BLaER1 treated with 17β-estradiol and CSF1 and Interleukin-3, amounts not matched to agents 10 nM and 100 nM (cell line): ENCODE measurements around the gene PRM1.

Experiments
- H3K27ac ChIP-seq, 11 experiments: shearing (Covaris generic); formaldehyde crosslinking; 2 replicates each; pipeline ENCODE4 v1.8.1; 2022
- H3K27me3 ChIP-seq, 11 experiments: shearing (Covaris generic); formaldehyde crosslinking; 2 replicates each; pipeline ENCODE4 v1.8.1; 2022
- H3K36me3 ChIP-seq, 11 experiments: shearing (Covaris generic); formaldehyde crosslinking; 2 replicates each; pipeline ENCODE4 v1.8.1; 2022
- H3K4me1 ChIP-seq, 10 experiments: shearing (Covaris generic); formaldehyde crosslinking; 2 replicates each; pipeline ENCODE4 v1.8.1; 2022
- H3K4me2 ChIP-seq, 11 experiments: shearing (Covaris generic); formaldehyde crosslinking; 2 replicates each; pipeline ENCODE4 v1.8.1; 2022
- H3K4me3 ChIP-seq, 10 experiments: shearing (Covaris generic); formaldehyde crosslinking; 2 replicates each; pipeline ENCODE4 v1.8.1; 2022
- H3K9ac ChIP-seq, 11 experiments: shearing (Covaris generic); formaldehyde crosslinking; 2 replicates each; pipeline ENCODE4 v1.8.1; 2022
- H3K9me3 ChIP-seq, 11 experiments: shearing (Covaris generic); formaldehyde crosslinking; replicated peaks in 1 of 11; 2 replicates each; pipeline ENCODE4 v1.8.1; 2022
- H4K20me1 ChIP-seq, 11 experiments: shearing (Covaris generic); formaldehyde crosslinking; 2 replicates each; pipeline ENCODE4 v1.8.1; 2022
- Cebpa-rat ChIP-seq, 11 experiments: shearing (Covaris generic); IDR thresholded peaks; 2 replicates each; pipeline ENCODE4 v1.8.1; 2022

The PRM1 gene

DNA sequence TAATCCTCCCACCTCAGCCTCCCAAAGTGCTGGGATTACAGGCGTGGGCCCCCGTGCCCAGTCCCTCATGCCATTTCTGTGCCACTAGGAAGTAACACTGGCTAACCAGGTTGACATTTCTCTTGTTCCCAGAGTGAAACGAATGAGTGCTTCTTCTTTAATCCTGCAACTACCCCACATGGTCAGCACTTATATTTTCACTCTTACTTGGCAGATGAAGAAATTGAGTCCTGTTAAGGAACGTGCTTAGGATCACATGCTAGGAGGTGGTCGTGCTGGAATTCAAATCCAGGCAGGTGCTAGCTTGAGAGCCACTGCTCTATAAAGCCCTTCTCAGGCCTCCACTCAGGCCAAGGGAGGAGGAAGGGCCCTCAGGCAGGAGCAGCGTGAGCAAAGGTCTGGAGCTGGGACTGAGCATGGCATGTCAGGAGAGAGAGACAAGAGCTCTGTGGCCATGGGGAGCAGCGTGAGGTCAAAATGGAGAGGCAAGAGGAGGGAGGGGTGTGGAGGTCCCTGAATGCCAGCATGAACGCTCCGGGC lies 45.7 kb upstream of the PRM1 start:
- Histone ChIP-seq H3K9ac (peak overlapping the region in 10 of 11 experiments; percentile 17 to 88 (median 74); a peak in 17 of 22 replicates), H3K9me3 (peaks cover 0 to 4% (median 0%) of the 10 kb centered on the region in 11 experiments; a peak in 1 of 22 replicates), H3K27me3 (no peaks in the 10 kb centered on the region), H3K4me3 (peak overlapping the region in 8 of 10 experiments; percentile 19 to 48 (median 40); a peak in 14 of 20 replicates), H3K27ac (peak overlapping the region in 10 of 11 experiments; percentile 49 to 99 (median 92); a peak in 19 of 22 replicates), H3K36me3 (no peaks in the 10 kb centered on the region), H4K20me1 (no peaks in the 10 kb centered on the region), H3K4me2 (peak overlapping the region; percentile 77 to 94 (median 90)), H3K4me1 (peaks cover 55 to 88% (median 81%) of the 10 kb centered on the region in 10 experiments)
- TF ChIP-seq Cebpa-rat (IDR thresholded peaks at IDR 0.05) = no peak

DNA sequence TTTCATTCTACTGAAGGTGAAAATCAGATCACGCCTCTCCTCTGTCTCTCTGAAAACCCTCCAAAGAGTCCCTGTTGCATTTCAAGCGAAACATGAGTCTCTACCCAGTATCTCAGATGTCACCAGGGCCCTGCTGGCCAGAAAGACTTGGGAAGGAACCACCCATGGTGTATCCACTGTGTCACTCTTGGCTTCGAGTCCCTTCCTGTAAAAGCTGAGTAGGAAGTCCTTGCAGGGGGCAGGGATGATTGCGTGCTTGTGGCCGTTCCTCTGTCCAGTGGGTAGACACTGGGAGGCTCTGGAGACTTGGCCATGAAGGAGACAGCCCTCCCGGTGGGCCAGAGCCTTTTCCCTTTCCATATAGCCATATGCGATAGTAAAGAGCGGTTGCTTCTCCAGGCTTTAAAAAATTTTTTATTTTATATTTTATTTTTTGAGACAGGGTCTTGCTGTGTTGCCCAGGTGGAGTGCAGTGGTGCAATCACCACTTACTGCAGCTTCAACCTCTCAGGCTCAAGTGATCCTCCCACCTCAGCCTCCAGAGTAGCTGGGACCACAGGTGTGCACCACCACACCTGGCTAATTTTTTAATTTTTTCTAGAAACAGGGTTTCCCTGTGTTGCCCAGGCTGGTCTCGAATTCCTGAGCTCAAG lies 45.1 kb upstream of the PRM1 start:
- H3K4me1 ChIP-seq = peaks cover 55 to 86% (median 79%) of the 10 kb centered on the region in 10 experiments

DNA sequence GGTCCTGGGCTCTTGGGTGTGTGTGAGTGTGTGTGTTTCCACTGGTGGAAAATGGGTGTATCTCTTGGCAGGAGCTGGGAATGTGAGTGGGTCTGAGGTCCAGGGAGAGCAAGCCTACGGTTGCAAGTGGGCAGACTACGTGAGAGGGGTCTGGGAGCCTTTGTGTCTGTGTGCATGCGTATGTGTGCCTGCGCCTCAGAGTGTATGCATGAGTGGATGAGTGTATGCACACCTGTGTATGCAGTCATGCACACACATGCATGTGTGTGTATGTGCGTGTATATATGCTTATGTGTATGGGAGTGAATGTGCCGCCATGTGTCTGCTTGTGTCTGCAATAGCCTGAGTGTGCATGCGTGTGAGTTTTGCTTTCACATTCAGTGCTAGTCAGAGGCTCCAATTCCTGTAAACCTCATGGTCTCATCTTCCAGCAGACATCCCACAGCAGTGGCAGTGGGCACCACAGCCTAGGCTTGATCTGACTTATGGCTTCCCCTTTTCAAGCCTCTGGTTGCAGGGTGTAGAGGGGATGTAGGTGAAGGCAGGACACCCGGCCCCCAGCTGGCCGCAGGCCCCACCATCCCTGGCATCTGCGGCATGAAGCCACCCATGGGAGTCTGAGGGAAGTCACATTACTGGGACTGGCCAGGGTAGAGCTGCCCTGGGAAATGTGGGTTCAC lies 44.4 kb upstream of the PRM1 start:
- no peak for TF ChIP-seq Cebpa-rat (IDR thresholded peaks at IDR 0.05)
- H3K9ac ChIP-seq = peak overlapping the region in 9 of 11 experiments; percentile 13 to 88 (median 75); a peak in 15 of 22 replicates
- H3K27ac ChIP-seq = peak overlapping the region; percentile 10 to 99 (median 90); a peak in 20 of 22 replicates
- peaks cover 0 to 4% (median 0%) of the 10 kb centered on the region in 11 experiments; a peak in 1 of 22 replicates for H3K9me3 ChIP-seq
- peaks cover 55 to 83% (median 73%) of the 10 kb centered on the region in 10 experiments for H3K4me1 ChIP-seq
- H3K4me3 ChIP-seq = 0 out of 20 replicates have a peak overlapping the region, but pooled peaks of 1 of the 10 experiments have one; percentile 18
- H3K36me3 ChIP-seq = no peaks in the 10 kb centered on the region
- no peaks in the 10 kb centered on the region for H4K20me1 ChIP-seq
- H3K4me2 ChIP-seq = peak overlapping the region; percentile 77 to 94 (median 90)
- no peaks in the 10 kb centered on the region for H3K27me3 ChIP-seq

More for the DNA sequence above, 45.1 kb upstream of the PRM1 start:
- Histone ChIP-seq H3K4me3 (peak overlapping the region in 2 of 10 experiments; percentile 19 to 40; a peak in 3 of 20 replicates), H3K27ac (peak overlapping the region; percentile 10 to 99 (median 90); a peak in 20 of 22 replicates), H3K36me3 (no peaks in the 10 kb centered on the region), H3K27me3 (no peaks in the 10 kb centered on the region), H3K4me2 (peak overlapping the region; percentile 77 to 94 (median 90)), H3K9ac (peak overlapping the region in 9 of 11 experiments; percentile 13 to 88 (median 75); a peak in 15 of 22 replicates), H4K20me1 (no peaks in the 10 kb centered on the region), H3K9me3 (peaks cover 0 to 4% (median 0%) of the 10 kb centered on the region in 11 experiments; a peak in 1 of 22 replicates)
- TF ChIP-seq Cebpa-rat (IDR thresholded peaks at IDR 0.05) = no peak

DNA sequence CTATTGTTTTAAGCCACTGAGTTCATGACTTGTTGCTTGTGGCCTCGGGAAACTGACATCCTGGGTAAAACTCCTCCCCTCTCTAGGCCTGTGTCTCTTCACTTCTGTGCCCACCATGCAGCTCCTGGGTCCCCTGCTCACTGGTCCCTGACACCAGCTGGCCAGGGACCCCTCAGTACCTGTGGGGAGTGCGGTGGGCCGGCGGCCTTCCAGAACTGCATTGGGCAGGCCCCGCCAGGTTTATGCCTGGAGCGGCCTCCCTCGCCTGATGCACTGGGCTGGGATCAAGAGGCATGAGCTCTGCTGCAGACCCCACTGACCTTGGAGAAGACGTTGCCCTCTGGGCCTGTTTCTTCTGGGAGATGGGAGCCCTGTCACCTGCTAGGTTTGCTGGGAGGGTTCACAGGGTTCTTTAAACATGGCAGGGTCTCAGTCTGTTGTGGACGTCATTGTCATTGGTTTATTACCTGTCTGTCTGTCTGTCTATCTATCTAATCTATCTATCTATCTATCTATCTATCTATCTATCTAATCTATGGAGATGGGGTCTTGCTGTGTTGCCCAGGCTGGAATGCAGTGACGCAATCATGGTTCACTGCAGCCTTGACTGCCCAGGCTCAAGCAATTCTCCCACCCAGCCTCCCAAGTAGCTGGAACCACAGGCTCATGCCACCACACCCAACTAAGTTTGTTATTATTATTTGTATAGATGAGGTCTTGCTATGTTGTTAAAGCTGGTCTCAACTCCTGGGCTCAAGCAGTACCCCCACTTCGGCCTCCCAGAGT lies 42.6 kb upstream of the PRM1 start:
- H3K4me1 ChIP-seq = peaks cover 40 to 69% (median 61%) of the 10 kb centered on the region in 10 experiments
- H3K27me3 ChIP-seq = no peaks in the 10 kb centered on the region
- H3K4me3 ChIP-seq = no peak overlapping the region
- TF ChIP-seq Cebpa-rat (IDR thresholded peaks at IDR 0.05) = peak in 1 of 11 experiments; percentile 37; a peak in 1 of 22 replicates
- no peaks in the 10 kb centered on the region for H4K20me1 ChIP-seq
- H3K9ac ChIP-seq = peak overlapping the region in 2 of 11 experiments; percentile 17 to 50; a peak in 3 of 22 replicates
- peaks cover 0 to 4% (median 0%) of the 10 kb centered on the region in 11 experiments; a peak in 1 of 22 replicates for H3K9me3 ChIP-seq
- peak overlapping the region in 6 of 11 experiments; percentile 15 to 90 (median 36); a peak in 9 of 22 replicates for H3K4me2 ChIP-seq
- no peaks in the 10 kb centered on the region for H3K36me3 ChIP-seq
- peak overlapping the region in 6 of 11 experiments; percentile 4 to 98 (median 73); a peak in 8 of 22 replicates for H3K27ac ChIP-seq

DNA sequence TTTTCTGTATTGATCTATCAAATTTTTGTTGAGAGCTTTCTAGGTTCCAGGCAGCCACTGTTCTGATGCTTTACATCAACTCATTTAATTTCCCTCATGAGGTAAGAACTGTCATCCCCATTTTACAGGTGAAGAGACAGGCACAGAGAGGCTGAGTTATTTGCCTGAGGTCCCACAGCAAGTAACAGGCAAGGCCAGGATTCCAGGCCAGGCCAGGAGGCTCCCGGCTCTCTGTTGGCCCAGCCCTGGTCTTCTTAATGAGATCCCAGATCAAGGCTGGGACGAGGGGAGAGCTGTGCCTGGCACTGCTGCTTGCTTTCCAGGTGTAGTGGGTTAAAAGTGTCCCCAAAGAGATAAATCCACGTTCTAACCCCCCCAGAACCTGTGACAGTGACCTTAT lies 41.7 kb upstream of the PRM1 start:
- peak overlapping the region in 2 of 11 experiments; percentile 17 to 50; a peak in 2 of 22 replicates for H3K9ac ChIP-seq
- H3K36me3 ChIP-seq = no peaks in the 10 kb centered on the region
- no peaks in the 10 kb centered on the region for H4K20me1 ChIP-seq
- no peaks in the 10 kb centered on the region for H3K27me3 ChIP-seq
- H3K27ac ChIP-seq = peak overlapping the region in 6 of 11 experiments; percentile 4 to 98 (median 46); a peak in 7 of 22 replicates
- H3K9me3 ChIP-seq = peaks cover 0 to 4% (median 0%) of the 10 kb centered on the region in 11 experiments; a peak in 1 of 22 replicates
- H3K4me3 ChIP-seq = no peak overlapping the region
- H3K4me2 ChIP-seq = peak overlapping the region in 7 of 11 experiments; percentile 9 to 38 (median 33); a peak in 7 of 22 replicates
- H3K4me1 ChIP-seq = peaks cover 32 to 61% (median 54%) of the 10 kb centered on the region in 10 experiments
- no peak for TF ChIP-seq Cebpa-rat (IDR thresholded peaks at IDR 0.05)

DNA sequence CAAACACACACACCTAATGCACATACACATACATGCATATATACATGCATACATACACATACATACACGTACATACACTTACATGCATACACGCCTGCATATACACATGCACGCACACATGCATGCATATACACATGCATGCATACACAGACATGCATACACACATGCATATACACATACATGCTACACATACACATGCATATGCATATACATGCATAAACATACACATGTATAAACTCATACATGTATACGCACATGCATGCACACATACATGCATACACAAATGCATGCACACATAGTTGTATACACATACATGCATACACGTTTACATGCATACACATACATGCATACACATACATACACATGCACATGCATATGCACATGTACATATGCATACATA lies 40.5 kb upstream of the PRM1 start:
- Histone ChIP-seq H3K4me3 (no peak overlapping the region), H3K27ac (no peak overlapping the region), H3K27me3 (0 out of 22 replicates have a peak, but pooled peaks cover 0 to under 1% (median 0%) of the 10 kb centered on the region in 11 experiments), H3K9me3 (no peaks in the 10 kb centered on the region), H4K20me1 (no peaks in the 10 kb centered on the region), H3K4me1 (peaks cover 20 to 51% (median 44%) of the 10 kb centered on the region in 10 experiments), H3K4me2 (no peak overlapping the region), H3K36me3 (no peaks in the 10 kb centered on the region), H3K9ac (no peak overlapping the region)
- no peak for TF ChIP-seq Cebpa-rat (IDR thresholded peaks at IDR 0.05)

DNA sequence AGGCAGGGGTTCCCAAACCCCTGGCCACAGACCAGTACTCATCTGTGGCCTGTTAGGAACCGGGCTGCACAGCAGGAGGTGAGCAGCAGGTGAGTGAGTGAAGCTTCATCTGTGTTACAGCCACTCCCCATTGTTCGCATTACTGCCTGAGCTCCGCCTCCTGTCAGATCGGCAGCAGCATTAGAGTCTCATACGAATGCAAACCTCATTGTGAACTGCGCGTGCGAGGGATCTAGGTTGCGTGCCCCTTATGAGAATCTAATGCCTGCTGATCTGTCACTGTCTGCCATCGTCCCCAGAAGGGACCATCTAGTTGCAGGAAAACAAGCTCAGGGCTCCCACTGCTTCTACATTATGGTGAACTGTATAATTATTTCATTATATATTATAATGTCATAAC lies 39.0 kb upstream of the PRM1 start:
- H3K4me1 ChIP-seq = peaks cover 10 to 51% (median 44%) of the 10 kb centered on the region in 10 experiments
- no peaks in the 10 kb centered on the region for H3K36me3 ChIP-seq
- no peak for TF ChIP-seq Cebpa-rat (IDR thresholded peaks at IDR 0.05)
- 0 out of 22 replicates have a peak overlapping the region, but pooled peaks of 1 of the 11 experiments have one; percentile 6 for H3K27ac ChIP-seq
- H3K9me3 ChIP-seq = no peaks in the 10 kb centered on the region
- no peak overlapping the region for H3K4me3 ChIP-seq
- H3K9ac ChIP-seq = no peak overlapping the region
- H3K27me3 ChIP-seq = 0 out of 22 replicates have a peak, but pooled peaks cover 0 to 11% (median 0%) of the 10 kb centered on the region in 11 experiments
- no peak overlapping the region for H3K4me2 ChIP-seq
- no peaks in the 10 kb centered on the region for H4K20me1 ChIP-seq
